ENCODE data around the gene MYMK. TPM values are rescaled to one million over a fixed set of nuclear protein-coding genes. Genes with fewer than 3 reads are reported as not detected.

Gene MYMK
- total RNA-seq, 1 donor from 2014 or later, result not detected

GRCh38 chr9:133470988-133471387, 53.8 kb downstream of the MYMK start:
- intact Hi-C loops (cut with micrococcal nuclease), result no loop called here

GRCh38 chr9:133470427-133470924, 54.3 kb downstream of the MYMK start:
- intact Hi-C loops (cut with micrococcal nuclease), result no loop called here

GRCh38 chr9:133468777-133469421, 55.9 kb downstream of the MYMK start:
- intact Hi-C loops (cut with micrococcal nuclease), result no loop called here

GRCh38 chr9:133468374-133468773, 56.4 kb downstream of the MYMK start:
- intact Hi-C loops (cut with micrococcal nuclease), result no loop called here

GRCh38 chr9:133467101-133467500, 57.7 kb downstream of the MYMK start:
- intact Hi-C loops (cut with micrococcal nuclease), result no loop called here

- intact Hi-C loops (cut with micrococcal nuclease), result no loop called here
These were observed 58.8 kb downstream of the MYMK start for GRCh38 chr9:133465984-133466383.

GRCh38 chr9:133464638-133465037, 60.1 kb downstream of the MYMK start:
- intact Hi-C loops (cut with micrococcal nuclease), result no loop called here

Other genes starting within 250 kb of the MYMK start
- gene ABO, start 249.8 kb downstream of the MYMK start, total RNA-seq, result 2.1 and 2.5 TPM in 2 replicates
- 14.9 and 15.6 TPM in 2 replicates for gene SURF6, start 188.8 kb downstream of the MYMK start, total RNA-seq
- 31.4 and 32.0 TPM in 2 replicates for gene MED22, start 176.8 kb downstream of the MYMK start, total RNA-seq
- gene RPL7A, start 176.7 kb downstream of the MYMK start, total RNA-seq, result 1,761 and 1,774 TPM in 2 replicates
- 40.7 and 46.9 TPM in 2 replicates for gene SURF1, start 168.5 kb downstream of the MYMK start, total RNA-seq
- gene SURF2, start 168.4 kb downstream of the MYMK start, total RNA-seq, result 17.5 and 21.2 TPM in 2 replicates
- gene SURF4, start 148.9 kb downstream of the MYMK start, total RNA-seq, result 227 and 232 TPM in 2 replicates
- 0.39 and 1.3 TPM in 2 replicates for gene STKLD1, start 148.6 kb downstream of the MYMK start, total RNA-seq
- 24.0 and 26.3 TPM in 2 replicates for gene REXO4, start 106.9 kb downstream of the MYMK start, total RNA-seq
- 1.7 and 2.5 TPM in 2 replicates for gene ADAMTS13, start 102.6 kb downstream of the MYMK start, total RNA-seq
- 0.78 and 1.3 TPM in 2 replicates for gene CACFD1, start 65.0 kb downstream of the MYMK start, total RNA-seq
- 3.2 and 4.2 TPM in 2 replicates for gene SLC2A6, start 45.9 kb downstream of the MYMK start, total RNA-seq
- gene ADAMTSL2, start 9.7 kb upstream of the MYMK start, total RNA-seq, result not detected in 2 replicates
- not detected in 2 replicates for gene FAM163B, start 84.4 kb upstream of the MYMK start, total RNA-seq
- 0.05 TPM in 1 of 2 replicates, not detected in the other for gene DBH, start 111.4 kb upstream of the MYMK start, total RNA-seq
- gene SARDH, start 213.4 kb upstream of the MYMK start, total RNA-seq, result 0.41 and 0.71 TPM in 2 replicates